ENCODE measurements around the gene DEK.
"Not testable (repeated sequence)": the region's sequence is repeated elsewhere in the genome, so short reads cannot be mapped to it uniquely, and the experiment has no call there.

DEK gene, protein sequence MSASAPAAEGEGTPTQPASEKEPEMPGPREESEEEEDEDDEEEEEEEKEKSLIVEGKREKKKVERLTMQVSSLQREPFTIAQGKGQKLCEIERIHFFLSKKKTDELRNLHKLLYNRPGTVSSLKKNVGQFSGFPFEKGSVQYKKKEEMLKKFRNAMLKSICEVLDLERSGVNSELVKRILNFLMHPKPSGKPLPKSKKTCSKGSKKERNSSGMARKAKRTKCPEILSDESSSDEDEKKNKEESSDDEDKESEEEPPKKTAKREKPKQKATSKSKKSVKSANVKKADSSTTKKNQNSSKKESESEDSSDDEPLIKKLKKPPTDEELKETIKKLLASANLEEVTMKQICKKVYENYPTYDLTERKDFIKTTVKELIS

DNA sequence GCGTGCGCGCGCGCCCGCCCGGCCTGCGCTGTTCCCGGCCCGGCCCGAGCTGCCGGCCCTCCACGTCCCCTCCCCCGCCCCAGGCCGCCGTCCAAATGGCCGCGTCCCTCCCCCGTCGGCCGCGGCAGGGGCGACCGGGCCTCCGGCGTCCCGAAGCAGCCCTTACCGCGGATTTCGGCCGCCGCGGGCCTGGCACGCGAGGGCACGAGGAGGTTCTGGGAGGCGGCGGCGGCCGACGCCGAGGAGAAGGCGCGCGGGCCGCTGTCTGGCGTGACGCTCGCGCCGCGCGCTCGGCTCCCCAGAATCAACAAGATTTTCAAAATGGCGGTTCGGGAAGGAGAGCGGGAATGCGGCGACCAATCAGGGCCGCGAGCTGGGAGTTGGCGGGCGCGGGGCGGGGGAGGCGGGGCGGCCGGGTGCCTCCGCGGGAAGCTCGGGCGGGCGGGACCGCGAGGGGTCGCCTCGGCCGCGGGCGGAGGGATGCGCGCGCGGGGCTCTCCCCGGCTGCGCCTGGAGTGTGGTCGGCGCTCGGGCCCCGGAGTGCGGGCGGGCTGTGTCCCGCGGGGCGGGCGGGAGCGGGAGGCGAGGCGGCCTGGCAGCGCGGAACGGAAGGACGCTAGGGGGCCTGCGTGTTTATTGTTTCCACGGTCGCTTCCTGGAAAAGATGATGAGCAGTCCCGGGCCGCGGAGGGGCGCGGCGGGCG, at the start of gene DEK:
Gene DEK, minus strand, starts transcription at position 312 of the 704 bp plus-strand sequence. CDS start 543 bp downstream, outside the sequence.
- DNase-seq = peak; percentile 75

GRCh38 chr6:18312368-18312767, 48.0 kb upstream of the DEK start:
- no peak for DNase-seq

- not testable (repeated sequence) for DNase-seq
Observed at GRCh38 chr6:18310010-18310409, 45.7 kb upstream of the DEK start.

DNA sequence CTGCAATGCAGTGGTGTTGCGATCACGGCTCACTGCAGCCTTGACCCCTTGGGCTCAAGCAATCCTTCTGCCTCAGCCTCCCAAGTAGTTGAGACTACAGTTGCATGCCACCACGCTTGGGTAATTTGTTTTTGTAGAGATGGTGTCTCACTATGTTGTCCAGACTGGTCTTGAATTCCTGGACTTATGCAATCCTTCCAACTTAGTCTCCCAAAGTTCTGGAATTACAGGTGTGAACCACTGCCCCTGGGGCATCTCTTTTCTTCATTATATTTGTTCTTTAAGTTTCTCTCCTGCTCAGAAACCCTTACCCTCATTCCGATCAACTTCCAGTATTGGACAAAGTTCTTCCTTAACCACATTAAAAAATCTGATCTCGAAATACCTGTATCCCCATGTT, 44.7 kb upstream of the DEK start:
- no peak for DNase-seq

DNA sequence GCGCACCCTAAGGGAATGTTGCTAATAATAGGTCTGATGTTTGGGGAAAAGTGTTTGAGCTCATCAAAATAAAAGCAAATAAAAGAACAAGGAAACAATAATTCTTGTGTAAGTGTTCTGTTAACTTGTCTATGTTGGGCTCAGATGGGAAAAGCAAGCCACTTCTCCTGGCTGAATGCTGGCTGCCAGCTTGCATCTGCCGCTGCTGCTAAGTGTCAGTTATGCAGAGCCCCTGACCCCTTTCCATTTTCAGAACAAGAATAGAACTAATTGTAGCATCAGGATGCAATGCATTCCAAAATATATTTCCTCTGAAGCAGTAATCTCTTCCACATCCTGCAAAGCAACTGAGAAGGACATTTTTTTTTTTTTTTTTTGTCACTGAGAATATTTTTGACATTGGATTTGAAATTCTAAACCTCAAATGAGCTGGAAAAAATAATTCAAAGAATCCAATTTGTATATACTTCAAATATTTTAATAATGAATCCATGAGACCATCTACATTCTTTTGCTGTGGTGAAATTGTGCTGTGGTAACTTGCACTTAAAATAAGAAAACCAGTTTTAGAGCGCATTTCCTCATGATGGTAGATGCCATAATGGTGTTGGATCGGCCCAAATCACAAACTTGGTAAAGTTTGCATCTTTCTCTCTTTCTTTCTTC, 43.9 kb upstream of the DEK start:
- DNase-seq = no peak

- no peak for DNase-seq
Observed at GRCh38 chr6:18306977-18307376, 42.6 kb upstream of the DEK start.

GRCh38 chr6:18302561-18303439, 38.5 kb upstream of the DEK start:
- no peak for DNase-seq

- no peak for DNase-seq
Observed at GRCh38 chr6:18293076-18293904, 29.0 kb upstream of the DEK start.

GRCh38 chr6:18289283-18289682, 25.0 kb upstream of the DEK start:
- no peak for DNase-seq

- DNase-seq = no peak
Observed at GRCh38 chr6:18284261-18284660, 19.9 kb upstream of the DEK start.

GRCh38 chr6:18281564-18281963, 17.2 kb upstream of the DEK start:
- no peak for DNase-seq

- peak; percentile 76 for DNase-seq
Observed at GRCh38 chr6:18280084-18280483, 15.8 kb upstream of the DEK start.

GRCh38 chr6:18279422-18279821, 15.1 kb upstream of the DEK start:
- DNase-seq = no peak

- DNase-seq = no peak
Observed at GRCh38 chr6:18277237-18278006, 13.1 kb upstream of the DEK start.

DNA sequence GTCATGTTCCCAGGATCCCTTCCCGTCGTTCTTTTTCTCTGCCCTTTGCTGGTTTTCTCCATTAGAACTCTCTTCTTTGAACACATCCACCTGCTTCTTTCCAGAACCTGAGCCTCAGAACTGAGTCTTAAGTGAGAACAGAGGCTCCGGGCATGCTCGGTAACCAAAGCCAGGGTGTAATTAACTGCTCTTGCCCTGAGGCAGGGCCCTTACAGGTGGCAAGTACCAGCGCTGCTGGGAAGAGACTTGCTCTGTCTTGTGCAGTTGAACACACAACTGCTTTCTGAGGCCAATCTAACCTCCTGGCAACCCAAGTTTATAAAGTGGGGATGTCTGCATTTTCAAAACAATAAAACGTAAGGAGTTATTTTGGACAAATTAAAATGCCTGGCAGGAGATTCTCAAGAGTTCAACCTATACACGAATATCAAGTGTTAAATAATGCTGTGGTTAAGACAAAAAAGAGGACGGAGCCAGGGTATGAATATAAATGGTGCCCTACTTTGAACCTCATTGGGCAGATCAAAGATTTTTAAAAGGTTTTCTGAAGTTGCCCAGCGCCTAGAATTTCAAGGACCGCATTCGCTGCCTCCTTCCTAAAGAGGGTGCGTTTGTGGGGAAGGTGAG, 12.4 kb upstream of the DEK start:
- peak; percentile 71 for DNase-seq

DNA sequence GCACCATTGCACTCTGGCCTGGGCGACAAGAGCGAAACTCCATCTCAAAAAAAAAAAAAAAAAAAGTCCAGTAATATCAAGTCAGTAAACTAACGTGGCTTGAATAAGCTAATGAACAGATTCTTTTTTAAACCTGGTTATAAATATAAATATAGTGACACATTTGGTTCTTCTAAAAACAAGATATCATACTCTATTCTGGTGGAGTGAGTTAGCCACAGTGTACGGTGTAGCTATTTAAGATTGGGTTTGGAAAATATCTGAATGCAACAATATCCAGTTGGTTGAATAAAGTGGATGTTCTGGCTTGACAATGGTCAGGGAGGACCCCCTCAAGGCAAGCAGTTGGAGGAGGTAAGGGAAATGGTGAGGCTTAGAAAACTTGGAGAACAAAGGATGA, 5.9 kb upstream of the DEK start:
- no peak for DNase-seq

DNA sequence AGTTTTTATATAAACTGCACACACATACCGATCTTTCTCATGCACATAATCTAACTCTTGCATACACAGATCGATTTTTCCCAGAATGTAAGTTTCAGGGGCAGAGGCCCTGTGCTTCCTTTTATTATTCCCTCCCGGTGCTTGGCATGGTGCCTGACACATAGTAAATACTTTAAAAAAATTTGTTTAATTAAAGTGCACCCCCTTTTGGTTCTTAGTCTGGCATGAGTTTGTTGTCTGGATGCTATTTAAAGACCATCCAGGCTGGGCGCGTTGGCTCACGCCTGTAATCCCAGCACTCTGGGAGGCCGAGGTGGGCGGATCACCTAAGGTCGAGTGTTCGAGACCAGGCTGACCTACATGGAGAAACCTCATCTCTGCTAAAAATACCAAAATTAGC, 5.4 kb upstream of the DEK start:
- no peak for DNase-seq

GRCh38 chr6:18269253-18269652, 4.9 kb upstream of the DEK start:
- DNase-seq = no peak

GRCh38 chr6:18268066-18268465, 3.7 kb upstream of the DEK start:
- peak; percentile 76 for DNase-seq

DNA sequence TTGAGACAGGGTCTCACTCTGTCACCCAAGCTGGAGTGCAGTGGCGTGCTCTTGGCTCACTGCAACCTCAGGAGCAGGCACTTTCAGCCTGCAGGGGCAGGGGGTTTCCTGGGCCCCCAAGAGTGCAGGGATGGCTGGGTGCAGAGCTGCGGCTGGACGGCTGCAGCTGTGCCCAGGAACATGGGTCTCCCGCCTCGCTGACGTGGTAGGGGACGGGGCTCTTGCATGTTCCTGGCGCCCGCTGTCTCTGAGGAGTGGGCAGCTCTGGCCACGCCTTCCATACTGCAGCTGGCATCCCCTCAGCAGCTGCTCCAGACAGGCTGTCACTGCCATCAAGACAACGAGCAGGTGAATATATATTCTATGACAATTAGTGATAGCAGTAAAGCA, 2.2 kb upstream of the DEK start:
- DNase-seq = no peak

Data from DMS79 (cell line).